Measurements from ENCODE around the gene TBCK.

TBCK gene

DNA sequence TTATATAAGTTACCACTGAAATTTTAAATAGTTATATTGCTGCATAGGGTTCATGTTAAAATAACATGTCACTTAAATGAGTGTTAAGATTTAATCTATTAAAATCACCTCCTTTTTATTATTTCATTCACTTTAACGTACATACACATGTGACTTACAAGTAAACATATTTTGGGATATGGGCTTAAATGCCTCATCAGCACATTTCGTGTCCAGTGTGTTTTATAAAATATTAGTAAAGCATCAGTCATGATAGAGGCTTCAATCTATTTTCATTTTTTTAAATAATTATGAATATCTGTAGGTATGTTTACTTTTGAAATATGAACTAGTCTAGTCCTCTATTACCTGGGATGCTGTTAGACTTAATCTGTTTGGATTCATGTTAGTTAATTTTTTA lies 277.1 kb downstream of the TBCK start:
- DNase-seq (ENCODE audit: low read depth in 2 of 2): no peak

DNA sequence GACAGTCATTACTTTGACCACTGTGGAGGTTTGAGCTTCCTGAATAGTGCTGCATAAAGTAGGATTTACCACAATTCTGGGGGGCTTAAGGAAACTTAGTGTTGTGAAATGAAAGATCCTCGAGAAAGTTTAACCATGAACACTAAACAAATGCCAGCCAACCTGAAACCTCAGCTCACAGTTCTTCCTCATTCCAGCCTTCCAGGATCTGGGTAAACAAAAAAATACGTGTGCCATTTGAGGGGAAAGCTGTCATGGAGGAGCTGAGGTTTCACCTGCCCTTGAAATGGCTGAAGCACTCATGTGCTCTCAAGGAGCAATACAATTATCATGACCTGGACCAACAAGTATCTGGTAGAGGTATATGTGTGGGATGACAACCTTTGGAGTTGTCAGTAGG lies 278.0 kb downstream of the TBCK start:
- DNase-seq (ENCODE audit: low read depth in 2 of 2): no peak

DNA sequence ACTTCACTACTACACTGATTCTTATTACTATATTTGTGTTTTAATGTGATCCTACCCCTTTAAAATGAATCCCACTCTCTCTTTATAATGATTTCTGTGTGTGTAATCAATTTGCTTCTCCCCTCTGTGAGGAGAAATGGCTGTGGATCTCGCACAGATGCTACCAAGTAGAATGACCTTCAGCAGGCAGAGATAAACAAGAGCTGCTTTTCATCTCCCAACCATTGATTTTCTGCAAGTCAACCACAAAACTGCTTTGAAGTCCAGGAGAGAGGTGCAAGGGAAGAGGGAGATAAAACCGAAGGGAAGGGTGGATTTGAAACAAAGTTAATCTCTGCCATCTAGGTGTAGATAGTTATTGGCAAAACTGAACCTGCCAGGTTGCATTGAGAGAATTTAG lies 279.2 kb downstream of the TBCK start:
- no peak for DNase-seq (ENCODE audit: low read depth in 2 of 2)

DNA sequence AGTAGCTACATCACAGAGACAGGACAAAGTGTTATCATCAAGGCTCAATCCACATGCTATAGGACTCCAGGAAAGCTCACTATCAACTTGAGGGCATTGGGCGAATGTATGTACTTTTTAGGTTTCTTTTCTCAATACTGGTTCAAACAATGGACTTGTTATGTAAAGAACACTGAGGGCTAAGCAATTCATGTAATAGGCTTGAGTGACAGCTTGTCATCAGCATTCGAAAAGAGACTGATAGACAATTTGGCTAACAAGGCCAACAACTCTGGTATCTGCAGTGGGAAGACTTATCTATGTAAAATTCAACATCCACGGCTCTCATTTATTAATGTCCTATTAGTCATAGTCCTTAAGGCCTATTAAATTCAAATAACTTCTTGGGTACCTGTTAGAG lies 279.7 kb downstream of the TBCK start:
- DNase-seq (ENCODE audit: low read depth in 2 of 2): no peak

DNA sequence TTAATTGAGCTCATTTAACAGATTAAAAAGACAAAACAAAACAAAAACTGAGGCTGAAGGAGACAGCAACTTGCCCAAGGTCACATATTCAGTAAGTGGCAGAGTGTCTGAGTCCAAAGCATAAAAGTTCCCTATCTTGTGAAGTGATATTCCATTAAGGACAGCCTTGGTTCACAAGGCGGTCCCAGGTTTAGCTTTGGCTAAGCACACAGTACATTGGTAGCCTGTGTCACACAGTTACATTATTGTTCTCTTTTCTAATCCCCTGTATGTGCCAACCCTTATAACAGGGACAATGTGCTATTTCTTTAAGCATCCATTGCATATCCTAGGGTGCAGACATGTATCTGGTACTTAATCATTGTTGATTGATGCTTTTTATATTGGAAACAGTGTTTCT lies 280.8 kb downstream of the TBCK start:
- no peak for DNase-seq (ENCODE audit: low read depth in 2 of 2)

DNA sequence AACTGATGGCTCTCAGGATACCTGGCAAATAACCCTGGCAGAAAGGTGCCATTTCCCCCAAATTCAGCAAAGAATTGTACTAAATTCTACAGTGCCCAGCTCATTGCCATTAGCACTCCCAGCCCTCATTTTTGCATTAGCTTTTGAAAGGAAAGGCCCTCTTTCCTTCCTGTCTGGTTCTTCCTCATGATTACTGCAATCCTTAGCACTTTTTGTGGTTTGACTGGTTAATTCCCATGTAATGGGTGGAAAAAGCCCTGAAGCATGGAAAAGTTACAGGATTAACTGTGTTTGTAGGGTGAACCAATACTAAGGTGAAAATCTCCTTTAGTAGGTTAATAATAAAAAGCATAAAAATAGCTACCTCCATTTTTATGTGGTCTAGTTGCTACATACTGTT lies 281.3 kb downstream of the TBCK start:
- no peak for DNase-seq (ENCODE audit: low read depth in 2 of 2)

DNA sequence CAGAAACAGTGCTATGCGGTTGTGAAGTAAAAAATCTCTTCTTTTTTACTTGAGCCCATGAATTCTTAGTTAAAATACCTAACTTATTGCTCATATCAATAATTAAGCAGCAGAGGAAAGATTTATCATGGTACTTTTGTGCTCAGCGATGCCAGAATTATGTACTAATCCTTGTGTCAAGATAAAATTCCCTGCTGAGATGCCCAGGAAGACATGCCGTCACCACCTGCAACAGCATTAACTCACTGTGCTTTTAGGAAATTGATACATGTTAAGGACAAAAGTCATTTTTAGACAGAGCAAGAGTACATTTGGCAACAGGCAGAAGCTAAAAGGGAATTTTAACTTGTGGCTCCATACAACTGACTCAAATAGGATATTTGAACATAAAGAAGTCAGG lies 281.8 kb downstream of the TBCK start:
- DNase-seq (ENCODE audit: low read depth in 2 of 2): no peak

DNA sequence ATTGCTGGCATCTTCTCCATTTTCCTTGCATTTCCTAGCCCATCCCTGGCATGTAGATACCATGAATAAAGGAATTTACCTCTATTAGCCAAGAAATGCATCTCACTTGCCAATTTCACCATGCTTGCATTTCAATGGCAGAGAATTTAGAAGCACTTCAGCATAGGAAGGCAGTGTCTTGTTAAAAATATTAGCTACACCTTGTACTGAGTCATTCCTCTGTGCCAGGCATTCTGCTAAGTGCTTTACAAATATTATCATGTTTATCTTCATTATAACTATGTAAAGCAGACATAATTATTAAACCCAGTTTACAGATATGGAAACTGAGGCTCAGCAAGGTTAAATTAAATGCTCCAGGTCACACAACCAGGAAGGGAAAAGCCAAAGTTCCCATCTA lies 282.5 kb downstream of the TBCK start:
- DNase-seq (ENCODE audit: low read depth in 2 of 2): no peak

DNA sequence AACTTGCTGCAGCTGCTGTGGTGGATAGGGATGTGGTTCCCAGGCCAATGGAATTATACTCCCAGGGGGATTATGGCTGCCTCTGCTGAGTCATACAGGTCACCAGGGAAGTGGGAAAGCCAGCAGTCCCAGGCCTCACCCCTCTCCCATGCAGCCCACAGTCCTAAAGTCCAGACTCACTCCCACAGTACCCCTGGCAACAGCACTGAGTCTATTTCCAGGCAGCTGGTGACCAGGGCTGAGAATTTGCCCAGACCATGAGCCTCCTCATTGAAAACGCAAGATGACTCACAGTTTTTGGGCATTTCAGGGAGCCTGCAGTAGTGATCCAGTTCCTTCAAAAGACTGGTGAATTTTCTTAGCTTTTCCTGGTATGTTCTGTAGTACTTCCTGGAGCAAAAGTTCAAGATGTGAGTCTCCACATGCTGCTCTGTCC lies 283.1 kb downstream of the TBCK start:
- no peak for DNase-seq (ENCODE audit: low read depth in 2 of 2)

DNA sequence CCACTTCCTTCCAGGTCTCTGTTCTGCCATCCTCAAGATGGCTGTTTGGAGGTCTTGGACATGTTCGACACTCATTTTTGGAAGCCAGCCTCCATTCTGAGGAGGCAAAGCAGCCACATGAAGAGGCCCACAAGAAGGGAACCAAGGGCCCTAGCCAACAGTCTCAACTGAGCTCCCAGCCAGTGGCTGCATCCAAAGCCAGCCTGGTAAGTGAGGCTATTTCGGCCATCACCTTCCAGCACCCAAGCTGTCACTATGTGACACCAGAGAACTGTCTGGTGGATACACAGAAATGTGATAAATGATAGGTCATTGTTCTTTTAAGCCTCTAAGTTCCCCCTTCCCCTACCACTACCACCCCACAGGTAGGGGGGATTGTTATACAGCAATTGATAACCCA lies 293.6 kb downstream of the TBCK start:
- DNase-seq (ENCODE audit: low read depth in 2 of 2): no peak

DNA sequence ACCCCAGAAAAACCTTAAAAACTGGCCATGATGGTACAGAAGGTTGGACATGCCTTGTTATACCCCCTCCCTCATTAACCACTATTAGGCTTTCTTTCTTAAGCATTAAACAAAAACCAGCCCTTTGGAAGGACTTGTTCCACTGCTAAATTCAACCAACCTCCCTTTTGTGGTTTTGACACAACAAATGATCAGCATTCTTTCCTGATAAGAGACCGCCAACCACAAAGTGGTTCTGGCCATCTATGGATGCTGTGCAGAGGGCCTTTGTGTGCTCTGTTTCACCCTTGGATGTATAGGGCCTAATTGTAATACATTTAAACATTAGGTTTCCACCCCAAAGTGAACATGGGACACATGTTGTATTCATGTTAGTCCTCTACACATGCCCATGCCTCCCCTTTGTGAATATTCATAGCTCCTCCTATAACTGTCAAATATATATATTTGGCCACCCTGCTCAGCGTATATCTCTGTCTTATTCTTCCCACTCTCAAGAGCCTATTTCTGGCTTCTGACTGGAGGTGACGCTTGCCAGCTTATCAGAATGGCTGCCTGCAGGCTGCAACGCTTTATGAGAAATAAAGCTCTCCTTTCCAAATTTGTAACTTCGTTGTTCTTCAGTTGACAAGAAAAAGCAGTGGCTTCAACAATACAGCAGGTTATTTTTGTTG lies 294.1 kb downstream of the TBCK start:
- no peak for DNase-seq (ENCODE audit: low read depth in 2 of 2)

DNA sequence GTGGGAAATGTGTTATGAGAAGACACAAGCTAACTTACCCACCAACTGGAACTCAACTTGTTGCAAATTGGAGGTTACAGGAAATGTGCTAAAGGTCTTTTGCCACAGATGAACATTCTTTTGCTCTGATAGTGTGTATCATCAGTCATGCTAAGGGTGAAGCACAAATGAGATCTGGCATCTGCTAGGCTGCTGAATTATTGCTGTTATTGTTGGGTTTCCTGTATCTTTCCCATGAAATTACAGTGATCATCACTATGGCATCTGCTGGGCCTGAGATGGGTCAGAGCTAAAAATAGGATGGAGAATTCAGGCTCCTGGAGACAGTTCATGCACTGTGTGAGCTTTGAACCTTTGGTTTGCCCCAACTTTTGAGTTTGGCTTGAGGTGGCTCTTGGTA lies 296.2 kb downstream of the TBCK start:
- no peak for DNase-seq (ENCODE audit: low read depth in 2 of 2)

DNA sequence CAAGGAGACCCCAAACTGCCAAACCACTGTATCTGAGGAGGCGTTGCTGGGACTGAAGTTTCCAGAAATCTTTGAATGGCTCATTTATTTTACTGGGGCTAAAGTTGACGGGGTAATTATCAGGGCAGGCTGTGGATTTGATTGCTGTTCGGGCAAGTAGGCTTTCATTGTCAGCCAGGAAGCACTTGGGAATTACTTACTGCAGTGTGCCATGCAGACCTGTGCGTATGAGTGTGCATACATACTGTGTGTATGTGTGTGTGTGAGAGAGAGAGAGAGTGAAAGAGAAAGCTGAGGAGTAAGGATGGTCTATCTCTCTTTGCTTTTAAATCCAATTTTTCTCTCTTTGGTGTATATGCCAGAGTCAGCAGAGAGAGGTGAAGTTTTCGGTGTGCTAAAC lies 298.0 kb downstream of the TBCK start:
- DNase-seq (ENCODE audit: low read depth in 2 of 2): no peak

DNA sequence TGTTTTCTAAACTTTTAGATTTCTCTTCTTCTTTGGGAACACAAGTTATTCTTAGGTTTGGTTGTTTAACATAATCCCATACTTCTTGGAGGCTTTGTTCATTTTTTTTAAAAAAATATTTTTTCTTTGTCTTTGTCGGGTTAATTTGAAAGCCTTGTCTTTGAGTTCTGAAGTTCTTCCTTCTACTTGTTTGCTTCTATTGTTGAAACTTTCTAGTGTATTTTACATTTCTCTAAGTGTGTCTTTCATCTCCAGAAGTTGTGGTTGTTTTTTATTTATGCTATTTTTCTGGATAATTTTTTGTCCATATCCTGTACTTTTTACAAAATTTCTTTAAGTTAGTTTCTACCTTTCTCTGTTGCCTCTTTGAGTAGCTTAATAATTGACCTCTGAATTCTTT lies 304.6 kb downstream of the TBCK start:
- no peak for DNase-seq (ENCODE audit: low read depth in 2 of 2)

DNA sequence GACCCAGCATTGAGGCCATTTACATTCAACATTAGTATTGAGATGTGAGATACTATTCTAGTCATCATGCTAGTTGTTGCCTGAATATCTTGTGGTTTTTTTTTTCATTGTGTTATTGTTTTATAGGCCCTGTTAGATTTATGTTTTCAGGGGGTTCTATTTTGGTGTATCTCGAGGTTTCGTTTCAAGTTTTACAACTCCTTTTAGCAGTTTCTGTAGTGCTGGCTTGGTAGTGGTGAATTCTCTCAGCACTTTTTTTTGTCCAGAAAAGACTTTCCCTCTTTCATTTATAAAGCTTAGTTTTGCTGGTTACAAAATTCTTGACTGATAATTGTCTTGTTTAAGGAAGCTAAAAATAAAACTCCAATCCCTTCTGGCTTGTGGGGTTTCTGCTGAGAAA lies 305.2 kb downstream of the TBCK start:
- no peak for DNase-seq (ENCODE audit: low read depth in 2 of 2)

DNA sequence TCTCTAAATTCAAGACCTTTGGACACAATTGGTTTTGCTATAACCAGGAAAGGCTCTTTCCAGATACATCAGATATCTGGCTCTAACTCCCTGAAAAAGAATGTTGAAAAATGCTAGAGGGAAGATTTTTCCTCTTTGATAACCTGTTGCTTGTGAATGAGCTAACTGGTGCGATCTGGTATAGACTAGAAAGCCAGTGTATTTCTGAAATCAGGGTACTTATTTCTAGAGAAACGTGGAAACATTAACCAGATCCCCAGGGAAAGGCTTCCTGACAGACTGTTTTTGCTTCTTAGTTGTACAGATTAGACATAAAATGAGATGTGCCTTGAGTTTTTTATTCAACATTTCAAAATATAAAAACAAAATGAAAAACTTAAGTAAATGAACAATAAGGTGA lies 313.0 kb downstream of the TBCK start:
- no peak for DNase-seq (ENCODE audit: low read depth in 2 of 2)

DNA sequence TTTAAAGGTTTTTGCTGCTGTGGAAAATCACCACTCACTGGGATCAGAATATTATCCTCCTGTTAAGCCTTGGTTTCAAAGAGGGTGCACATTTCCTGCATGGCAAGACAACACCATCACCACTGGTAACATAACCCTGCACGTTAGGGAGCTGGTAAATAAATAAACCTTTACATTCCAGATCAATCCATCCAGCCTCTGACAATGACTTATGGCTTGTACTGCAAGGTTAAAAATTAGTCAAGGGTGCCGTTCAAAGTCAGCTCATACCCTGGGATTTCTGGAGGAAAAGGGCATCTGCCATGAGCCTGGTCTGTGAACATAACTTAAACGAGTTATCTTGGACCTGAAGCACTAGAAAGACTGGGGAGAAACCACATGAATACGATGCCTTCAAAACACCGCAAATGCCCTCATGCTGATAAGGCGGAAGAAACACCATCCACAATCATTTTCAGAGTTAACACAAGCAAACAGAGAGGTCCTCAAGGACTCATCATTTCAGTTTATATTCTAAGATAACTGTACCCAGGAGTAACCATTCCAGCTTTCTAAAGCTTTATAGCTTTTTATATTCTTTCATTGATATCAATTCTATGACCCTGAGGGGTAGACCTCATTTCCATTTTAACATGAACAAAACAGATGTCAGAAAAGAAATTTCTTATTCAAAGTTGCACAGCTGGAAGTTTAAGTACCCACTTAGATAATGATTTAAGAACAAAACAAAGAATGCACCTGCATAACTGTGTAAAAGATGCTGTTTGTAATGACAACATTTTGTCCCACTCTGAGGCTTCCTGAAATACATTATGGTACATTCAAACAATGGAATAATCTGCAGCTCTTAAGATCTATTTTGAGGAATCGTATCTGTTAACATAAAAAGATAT lies 317.6 kb downstream of the TBCK start:
- no peak for DNase-seq (ENCODE audit: low read depth in 2 of 2)

DNA sequence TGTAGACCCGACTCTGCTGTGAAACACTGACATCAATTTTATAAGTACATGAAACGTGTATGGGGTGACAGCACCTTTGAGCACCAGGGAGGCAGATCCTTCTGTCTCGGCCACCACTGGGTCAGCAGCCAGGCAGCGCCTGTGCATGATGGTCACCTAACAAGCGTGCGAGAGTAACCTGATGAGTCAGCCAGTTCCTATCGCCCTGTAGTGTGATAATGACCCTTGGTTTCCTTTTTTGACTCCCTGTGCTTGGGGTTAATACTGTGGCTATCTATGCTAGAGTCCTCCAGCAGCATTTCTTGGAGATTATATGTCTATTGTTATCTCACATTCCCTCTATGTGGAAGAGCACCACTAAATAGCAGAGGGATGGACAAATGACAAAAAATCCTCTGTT lies 319.2 kb downstream of the TBCK start:
- DNase-seq (ENCODE audit: low read depth in 2 of 2): no peak

DNA sequence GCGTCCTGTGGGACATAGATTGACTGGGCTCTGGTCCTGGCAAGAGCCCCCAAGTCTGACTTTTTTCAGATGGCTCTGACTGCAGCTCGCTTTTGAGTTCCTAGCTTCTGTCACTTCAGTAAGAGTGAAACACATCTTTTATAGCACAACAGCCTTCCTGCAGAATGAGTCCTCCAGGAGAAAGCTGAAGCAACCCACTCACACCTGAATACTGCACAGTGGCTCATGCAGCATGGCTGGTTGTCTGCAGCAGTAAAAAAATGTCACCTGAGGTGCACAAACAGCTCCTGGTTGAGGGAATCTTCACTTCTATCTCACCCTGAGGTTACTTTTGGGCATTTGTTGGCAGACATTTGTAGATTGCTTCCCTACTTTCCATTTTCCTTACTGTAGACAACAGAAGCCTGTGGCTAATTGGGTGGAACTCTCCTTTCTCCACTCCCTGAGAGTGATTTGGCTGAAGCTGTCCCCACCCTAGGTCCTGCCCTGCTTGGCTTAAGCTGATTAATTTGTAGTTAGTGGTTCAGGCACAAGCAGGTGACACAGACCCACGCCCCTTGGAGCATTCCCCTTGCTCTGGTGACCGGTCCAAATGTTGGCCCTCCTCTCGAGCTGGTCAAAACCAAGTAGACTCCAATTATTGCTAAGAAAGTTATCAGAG lies 321.0 kb downstream of the TBCK start:
- no peak for DNase-seq (ENCODE audit: low read depth in 2 of 2)

DNA sequence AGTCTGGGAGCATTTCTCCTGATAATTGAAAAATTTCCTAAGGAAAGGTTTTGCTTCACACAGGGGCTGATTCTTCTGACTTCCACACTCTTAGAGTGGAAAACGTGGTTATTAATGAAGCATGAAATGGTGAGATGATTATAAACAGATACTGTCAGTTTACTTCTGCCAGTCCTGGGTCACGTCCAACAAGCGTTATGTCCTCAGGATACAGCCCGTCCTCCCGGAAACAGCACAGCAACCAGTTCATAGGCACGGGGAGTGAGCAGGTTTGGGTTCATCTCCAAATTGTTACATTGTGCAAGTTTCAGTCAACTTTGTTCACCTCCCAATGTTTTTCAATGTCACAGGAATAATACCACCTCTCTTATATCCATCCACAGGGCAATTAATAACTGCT lies 321.9 kb downstream of the TBCK start:
- no peak for DNase-seq (ENCODE audit: low read depth in 2 of 2)

DNA sequence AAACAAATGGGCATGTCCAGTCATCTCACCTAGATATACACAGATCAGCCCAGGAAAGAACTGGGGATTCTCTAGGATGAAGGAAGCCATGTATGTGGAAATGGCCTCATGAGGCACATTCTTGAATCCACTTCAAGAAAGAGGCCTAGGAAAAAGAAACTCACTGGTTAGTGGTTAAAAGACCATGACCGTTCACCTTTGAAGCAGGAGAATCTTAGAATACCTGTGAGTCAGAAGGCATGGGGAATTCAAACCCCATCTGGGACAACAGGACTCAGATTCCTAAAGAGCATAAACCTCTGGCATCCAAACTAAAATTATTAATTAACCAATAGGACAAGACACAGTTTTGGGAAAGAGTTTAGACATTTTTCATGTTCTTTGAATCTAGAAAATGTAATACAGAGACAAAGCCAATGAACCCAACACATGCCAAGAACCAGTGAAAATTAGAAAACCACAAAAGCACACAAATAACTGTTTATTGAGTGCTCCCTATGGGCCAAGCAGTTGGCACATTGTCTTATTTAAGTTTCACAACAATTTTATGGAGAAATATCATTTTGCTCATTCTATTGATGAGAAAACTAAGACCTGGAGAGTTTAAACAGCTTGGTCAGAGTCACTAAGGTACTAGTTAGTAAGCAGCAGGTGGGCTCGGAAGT lies 323.2 kb downstream of the TBCK start:
- DNase-seq (ENCODE audit: low read depth in 2 of 2): no peak

DNA sequence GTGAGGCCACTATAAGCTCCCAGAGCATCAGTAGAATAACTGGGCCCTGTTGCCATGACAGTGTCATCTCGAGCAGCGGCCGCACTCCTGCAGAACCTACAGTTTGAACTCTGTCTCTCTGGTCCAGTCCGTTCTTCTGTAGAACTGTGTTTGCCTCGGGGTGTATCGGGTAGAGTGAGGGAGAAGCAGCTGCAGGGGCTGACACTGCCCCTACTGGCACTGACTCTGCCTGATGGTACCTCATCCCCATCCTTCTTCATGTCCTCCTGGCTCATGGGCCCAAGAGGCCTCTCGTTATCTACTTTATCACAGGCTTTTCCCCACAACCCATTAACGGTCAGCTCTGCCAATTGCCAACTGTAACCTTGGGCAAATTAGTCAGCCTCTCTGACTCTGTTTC lies 324.3 kb downstream of the TBCK start:
- DNase-seq (ENCODE audit: low read depth in 2 of 2): no peak

Data from stimulated activated CD8-positive, alpha-beta memory T cell treated with anti-CD3 and anti-CD28 coated beads, Interleukin-2, amount 100 ng/mL, for 1 hour (primary cell).